Right cardiac atrium (tissue), 5 donors: ENCODE measurements around the gene CDH22. TPM values are rescaled to one million over a fixed set of nuclear protein-coding genes. Genes with fewer than 3 reads are reported as not detected.

Source experiments
- ATAC-seq, 2 donors: fragments of 200-7000 bp; cut with Tn5 transposase; one replicate each; pipeline versions ENCODE4 v1.8.0 to v1.9.1; 2020; ENCODE audit warnings: moderate library complexity in 2 of 2, mild to moderate bottlenecking in 1 of 2
- DNase-seq, 3 donors: peaks; one replicate each; pipeline ENCODE4 v3.0.0-alpha.2; 2020
- H3K27ac ChIP-seq: one replicate; pipeline ENCODE4 v1.5.1; 2013; ENCODE audit warnings: mild to moderate bottlenecking, low read length, control low read depth, moderate library complexity
- H3K27me3 ChIP-seq: one replicate; pipeline ENCODE4 v1.6.1; 2013; ENCODE audit not compliant: control insufficient read depth, insufficient read depth
- H3K4me1 ChIP-seq: one replicate; pipeline ENCODE4 v1.6.1; 2013; ENCODE audit warnings: low read length; ENCODE audit not compliant: control insufficient read depth, insufficient read depth
- H3K4me3 ChIP-seq: one replicate; pipeline ENCODE4 v1.5.1; 2013; ENCODE audit warnings: low read length, control low read depth
- H3K9me3 ChIP-seq: one replicate; pipeline ENCODE4 v1.6.1; 2013; ENCODE audit warnings: low read length; ENCODE audit not compliant: control insufficient read depth
- WGBS: extraction: QIAGEN DNeasy Blood & Tissue Kit; methylation state at CpG from one replicate; pipeline ENCODE4 v1.1.7; 2013; 5-methylcytosine and 5-hydroxymethylcytosine counted together
- intact Hi-C, 4 donors: fragments of 100-400 bp; cut with DNase I; formaldehyde crosslinking; loops; one replicate each; pipeline versions ENCODE4 v1.11.0 to v1.14.0; 2022 to 2023
- polyA plus RNA-seq: library from polyadenylated mRNA; stranded (reverse); fragments of 200-250 nt; gene quantifications from one replicate; pipeline ENCODE4 v1.2.3, GENCODE V29; 2013
- total RNA-seq, 4 donors: library from RNA; stranded (reverse); fragmentation: NEBNext Ultra II Directional; extraction: Animal tissue kit (Norgen Biotek cat#: 25700); gene quantifications; one replicate each; pipeline ENCODE4 v1.2.1, GENCODE V29; 2021
- donor health status: healthy with polysubstance abuse.
- donor health status: DM: no; HTN: yes; CAD: no.
- donor health status: DM: no; HTN: no; CAD: no.
- donor health status: DM: no; HTN: yes; CAD: no; lungs with severe emphysema.
- donor health status: DM: yes; HTN: yes; CAD: no.

The CDH22 gene
- total and polyA plus RNA-seq, 5 donors = 1.6 to 7.0 (median 4.0) TPM

GRCh38 chr20:46240065-46240464 lies 68.2 kb downstream of the CDH22 start:
- intact Hi-C loops = no loop called here
- 51% methylated on average over 4 of the region's 4 CpGs for WGBS
- H3K27ac ChIP-seq = no peak overlapping the region
- H3K27me3 ChIP-seq = no peaks in the 10 kb centered on the region
- H3K9me3 ChIP-seq = no peaks in the 10 kb centered on the region
- H3K4me1 ChIP-seq = no peaks in the 10 kb centered on the region
- no peak overlapping the region for H3K4me3 ChIP-seq
- DNase-seq (no peak), ATAC-seq (no peak)

- 44% methylated on average over 1 of the region's 1 CpG for WGBS
- intact Hi-C loops = no loop called here
- Histone ChIP-seq H3K4me3 (no peak overlapping the region), H3K4me1 (no peaks in the 10 kb centered on the region), H3K9me3 (no peaks in the 10 kb centered on the region), H3K27me3 (no peaks in the 10 kb centered on the region), H3K27ac (no peak overlapping the region)
- DNase-seq = no peak
- no peak for ATAC-seq
Observed at GRCh38 chr20:46237736-46238135, 70.6 kb downstream of the CDH22 start.

GRCh38 chr20:46237227-46237626 lies 71.1 kb downstream of the CDH22 start:
- no peak overlapping the region for H3K27ac ChIP-seq
- H3K9me3 ChIP-seq = no peaks in the 10 kb centered on the region
- DNase-seq = no peak
- ATAC-seq = no peak
- 10% methylated on average over 10 of the region's 10 CpGs for WGBS
- intact Hi-C loops = no loop called here
- H3K4me3 ChIP-seq = no peak overlapping the region
- no peaks in the 10 kb centered on the region for H3K27me3 ChIP-seq
- H3K4me1 ChIP-seq = no peaks in the 10 kb centered on the region

GRCh38 chr20:46235077-46235476 lies 73.2 kb downstream of the CDH22 start:
- Histone ChIP-seq H3K9me3 (no peaks in the 10 kb centered on the region), H3K4me1 (no peaks in the 10 kb centered on the region), H3K27ac (no peak overlapping the region), H3K4me3 (no peak overlapping the region), H3K27me3 (no peaks in the 10 kb centered on the region)
- ATAC-seq (no peak), DNase-seq (no peak)
- intact Hi-C loops = no loop called here

GRCh38 chr20:46233701-46234100 lies 74.6 kb downstream of the CDH22 start:
- no peak overlapping the region for H3K27ac ChIP-seq
- WGBS = 70% methylated on average over 10 of the region's 10 CpGs
- H3K4me3 ChIP-seq = no peak overlapping the region
- no peaks in the 10 kb centered on the region for H3K4me1 ChIP-seq
- ATAC-seq = no peak
- intact Hi-C loops = no loop called here
- no peaks in the 10 kb centered on the region for H3K27me3 ChIP-seq
- DNase-seq = no peak
- H3K9me3 ChIP-seq = no peaks in the 10 kb centered on the region

GRCh38 chr20:46232539-46232938 lies 75.8 kb downstream of the CDH22 start:
- intact Hi-C loops = no loop called here
- no peaks in the 10 kb centered on the region for H3K9me3 ChIP-seq
- H3K27me3 ChIP-seq = no peaks in the 10 kb centered on the region
- no peak overlapping the region for H3K4me3 ChIP-seq
- no peak overlapping the region for H3K27ac ChIP-seq
- DNase-seq (no peak), ATAC-seq (no peak)
- 24% methylated on average over 4 of the region's 4 CpGs for WGBS
- H3K4me1 ChIP-seq = no peaks in the 10 kb centered on the region

GRCh38 chr20:46230801-46231282 lies 77.5 kb downstream of the CDH22 start:
- Histone ChIP-seq H3K4me1 (no peaks in the 10 kb centered on the region), H3K27me3 (no peaks in the 10 kb centered on the region), H3K9me3 (no peaks in the 10 kb centered on the region), H3K4me3 (no peak overlapping the region), H3K27ac (no peak overlapping the region)
- DNase-seq (peak in 1 of 3 donors; percentile 76), ATAC-seq (peak; percentile 40 to 43)
- intact Hi-C loops = no loop called here
- under 1% methylated on average over 4 of the region's 4 CpGs for WGBS

GRCh38 chr20:46230106-46230491 lies 78.2 kb downstream of the CDH22 start:
- Histone ChIP-seq H3K4me3 (no peak overlapping the region), H3K27ac (no peak overlapping the region), H3K9me3 (no peaks in the 10 kb centered on the region), H3K4me1 (no peaks in the 10 kb centered on the region), H3K27me3 (no peaks in the 10 kb centered on the region)
- ATAC-seq (no peak), DNase-seq (no peak)
- WGBS = 80% methylated on average over 5 of the region's 5 CpGs
- intact Hi-C loops = no loop called here

- H3K9me3 ChIP-seq = no peaks in the 10 kb centered on the region
- no peak overlapping the region for H3K4me3 ChIP-seq
- no peak for DNase-seq
- no peaks in the 10 kb centered on the region for H3K27me3 ChIP-seq
- no peak overlapping the region for H3K27ac ChIP-seq
- WGBS = 52% methylated on average over 5 of the region's 5 CpGs
- H3K4me1 ChIP-seq = no peaks in the 10 kb centered on the region
- ATAC-seq = no peak
- intact Hi-C loops = loop anchor here in 1 of 4 donors (10.0 kb wide), 1 partner anchor 75 kb away; the partner anchor contains the start of gene CDH22
Observed at GRCh38 chr20:46229478-46230105, 78.7 kb downstream of the CDH22 start.

GRCh38 chr20:46228670-46229069 lies 79.6 kb downstream of the CDH22 start:
- WGBS = 47% methylated on average over 8 of the region's 8 CpGs
- H3K27me3 ChIP-seq = no peaks in the 10 kb centered on the region

GRCh38 chr20:46227272-46227767 lies 81.0 kb downstream of the CDH22 start:
- H3K4me1 ChIP-seq = peaks cover 3% of the 10 kb centered on the region
- 55% methylated on average over 33 of the region's 33 CpGs for WGBS
- no peaks in the 10 kb centered on the region for H3K27me3 ChIP-seq
- intact Hi-C loops = loop anchor here in 1 of 4 donors (10.0 kb wide), 1 partner anchor 77 kb away; the partner anchor contains the start of gene CDH22
- no peak for DNase-seq
- no peaks in the 10 kb centered on the region for H3K9me3 ChIP-seq
- ATAC-seq = no peak
- no peak overlapping the region for H3K4me3 ChIP-seq
- H3K27ac ChIP-seq = no peak overlapping the region

More at GRCh38 chr20:46228670-46229069, 79.6 kb downstream of the CDH22 start:
- H3K4me1 ChIP-seq = no peaks in the 10 kb centered on the region
- no peaks in the 10 kb centered on the region for H3K9me3 ChIP-seq
- intact Hi-C loops = loop anchor here in 1 of 4 donors (10.0 kb wide), 1 partner anchor 76 kb away; the partner anchor contains the start of gene CDH22
- DNase-seq (no peak), ATAC-seq (no peak)
- no peak overlapping the region for H3K4me3 ChIP-seq
- no peak overlapping the region for H3K27ac ChIP-seq
